Inflammatory macrophage (primary cell): ENCODE results near the gene NUFIP1.
"Not testable (repeated sequence)": the region's sequence is repeated elsewhere in the genome, so short reads cannot be mapped to it uniquely, and the experiment has no call there.

Experiments
- DNase-seq, 2 donors: peaks; one replicate each; pipeline ENCODE4 v3.0.0-alpha.2; 2020 to 2022

The NUFIP1 gene

DNA sequence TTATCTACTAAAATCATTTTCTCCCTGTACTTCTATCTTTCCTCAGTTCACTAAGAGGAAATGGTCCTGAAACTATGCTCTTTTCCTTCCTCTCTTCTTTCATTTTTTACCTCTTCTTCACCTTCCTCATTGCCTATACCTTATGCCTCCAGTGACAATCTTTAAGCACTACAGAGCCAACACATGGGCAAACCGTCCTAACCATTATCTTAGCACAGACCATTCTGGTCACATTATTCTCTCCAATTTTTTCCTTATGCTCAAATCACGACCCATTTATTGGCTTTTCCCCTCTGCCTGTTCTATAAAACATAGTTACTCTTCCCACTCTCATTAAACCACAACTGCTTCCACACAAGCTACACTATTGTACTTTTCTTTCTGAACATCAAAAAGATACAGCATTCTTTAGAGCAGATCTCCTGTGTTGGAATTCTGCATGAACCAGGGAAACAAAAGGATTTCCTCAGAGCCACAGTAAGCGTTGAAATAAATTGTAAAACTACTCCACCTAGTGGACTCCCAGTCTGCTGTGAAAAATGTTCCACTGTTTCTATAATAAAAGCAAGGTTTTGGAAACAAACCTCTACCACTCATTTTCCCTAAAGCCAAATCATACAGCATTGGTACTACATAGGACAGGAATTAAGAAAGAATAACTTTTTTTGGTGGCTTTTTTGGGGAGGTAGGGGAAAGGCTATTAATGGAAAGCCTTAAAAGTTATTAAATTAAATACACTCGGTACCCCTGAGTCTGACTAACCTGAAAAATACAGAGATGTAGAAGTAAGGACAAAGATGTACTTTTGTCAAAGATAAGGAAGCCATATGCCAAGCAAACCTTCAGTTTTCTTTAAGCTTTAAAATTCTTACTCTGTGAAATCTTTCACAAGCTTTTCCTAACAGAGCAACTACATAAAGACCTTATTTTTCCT lies 19.5 kb downstream of the NUFIP1 start:
- peak; percentile 38 to 45 for DNase-seq

GRCh38 chr13:44968434-44968815 lies 20.8 kb downstream of the NUFIP1 start:
- no peak for DNase-seq

DNA sequence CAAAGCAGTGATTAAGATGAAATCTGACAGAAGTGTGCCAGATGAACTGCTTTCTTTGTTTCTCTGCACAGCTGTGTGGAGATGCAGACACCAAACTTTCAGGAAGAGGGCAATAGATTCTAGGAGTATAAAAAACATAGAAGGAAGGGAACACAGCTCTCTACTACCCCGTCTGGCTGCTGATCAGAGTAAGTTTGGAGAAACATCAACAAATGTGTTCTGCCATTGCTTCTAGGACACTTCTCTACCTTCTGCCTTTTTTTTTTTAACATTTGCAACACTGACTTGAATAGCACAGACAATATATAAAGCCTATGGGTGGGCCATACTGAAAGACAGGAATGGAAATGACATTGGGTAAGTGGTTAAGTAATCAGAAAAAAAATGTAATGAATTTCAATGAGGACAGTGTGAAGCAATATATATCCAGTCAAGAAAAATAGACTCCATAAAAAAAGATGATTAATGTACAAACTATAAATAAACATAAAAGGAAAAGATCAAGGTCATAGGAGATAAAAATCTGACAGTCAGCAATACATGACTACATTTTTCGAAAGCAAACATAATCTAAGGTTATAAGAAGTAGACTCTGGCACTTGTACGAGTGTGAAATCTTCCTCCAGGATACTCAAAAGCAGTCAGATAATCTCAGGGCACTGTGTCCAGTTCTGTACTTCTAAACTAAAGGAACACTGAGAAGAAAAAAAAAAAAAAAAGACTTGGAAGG lies 21.4 kb downstream of the NUFIP1 start:
- no peak for DNase-seq

DNA sequence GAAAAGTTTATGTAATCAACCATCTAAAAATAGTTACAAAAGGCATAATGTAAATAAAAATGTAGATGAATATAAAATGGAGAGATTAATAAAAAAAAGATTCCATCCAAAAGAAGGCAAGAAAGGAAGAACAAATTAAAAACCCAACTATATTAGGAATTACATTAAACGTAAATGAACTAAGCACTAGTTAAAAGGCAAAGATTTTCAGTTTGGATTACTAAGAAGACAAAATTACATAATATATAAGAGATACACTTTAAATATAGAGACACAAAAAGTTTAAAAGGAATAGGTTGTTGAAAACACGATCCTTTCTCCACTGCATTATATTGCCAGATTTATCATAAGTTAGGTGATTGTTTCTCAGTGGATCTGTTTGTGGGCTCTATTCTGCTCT lies 27.3 kb downstream of the NUFIP1 start:
- DNase-seq = no peak

DNA sequence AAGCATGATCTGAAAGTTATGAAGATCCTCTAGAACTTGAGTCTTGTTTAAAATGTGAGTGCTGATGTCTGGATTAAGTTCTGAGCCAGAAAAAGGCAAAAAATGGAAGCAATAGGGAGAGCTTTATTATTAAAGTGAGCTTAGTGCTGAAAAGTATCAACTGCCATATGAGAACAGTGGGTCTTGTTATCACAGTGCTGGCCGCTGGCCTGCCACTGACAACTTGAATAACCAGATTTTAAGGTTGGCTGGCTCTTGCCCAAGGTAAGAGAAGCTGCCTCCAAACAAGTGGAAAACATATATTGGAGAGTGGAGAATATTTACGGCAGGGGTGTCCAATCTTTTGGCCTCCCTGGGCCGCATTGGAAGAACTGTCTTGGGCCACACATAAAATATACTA lies 33.9 kb downstream of the NUFIP1 start:
- no peak for DNase-seq

- DNase-seq = no peak
Observed at GRCh38 chr13:44954224-44954623, 35.0 kb downstream of the NUFIP1 start.

DNA sequence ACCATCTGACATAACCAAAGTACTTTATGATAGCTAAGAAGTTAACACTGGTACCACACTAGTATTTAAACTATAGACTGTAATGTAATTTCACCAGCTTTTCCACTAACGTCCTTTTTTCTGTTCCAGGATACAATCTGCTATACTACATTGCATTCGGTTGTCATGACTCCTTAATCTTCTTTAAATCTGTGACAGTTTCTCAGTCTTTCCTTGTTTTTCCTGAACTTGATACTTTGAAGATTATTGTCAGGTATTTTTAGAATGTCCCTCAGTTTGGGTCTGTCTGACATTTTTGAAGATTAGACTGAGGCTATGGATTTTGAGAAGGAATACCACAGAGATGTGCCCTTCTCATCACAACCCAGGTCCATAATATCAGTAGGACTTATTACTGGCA lies 36.6 kb downstream of the NUFIP1 start:
- no peak for DNase-seq

DNA sequence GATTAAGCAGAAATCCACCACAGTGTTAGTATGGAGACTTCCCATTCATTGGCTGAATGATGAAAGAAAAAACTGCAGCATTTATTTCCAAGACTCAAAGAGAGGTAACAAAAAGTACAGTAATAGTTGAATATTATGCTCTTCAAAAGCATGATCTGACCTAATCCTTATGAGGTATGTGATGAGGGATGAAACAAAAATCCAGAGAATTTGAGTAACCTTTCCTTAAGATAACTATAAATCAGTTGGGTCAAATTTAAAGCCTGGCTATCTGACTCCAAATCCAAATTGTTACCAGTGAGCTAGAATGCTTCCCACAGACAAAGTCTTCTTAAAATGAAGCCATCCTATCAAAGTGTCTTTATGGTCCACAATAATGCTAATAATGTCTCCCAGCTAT lies 38.1 kb downstream of the NUFIP1 start:
- no peak for DNase-seq

- not testable (repeated sequence) for DNase-seq
Observed at GRCh38 chr13:44943411-44943810, 45.9 kb downstream of the NUFIP1 start.

DNA sequence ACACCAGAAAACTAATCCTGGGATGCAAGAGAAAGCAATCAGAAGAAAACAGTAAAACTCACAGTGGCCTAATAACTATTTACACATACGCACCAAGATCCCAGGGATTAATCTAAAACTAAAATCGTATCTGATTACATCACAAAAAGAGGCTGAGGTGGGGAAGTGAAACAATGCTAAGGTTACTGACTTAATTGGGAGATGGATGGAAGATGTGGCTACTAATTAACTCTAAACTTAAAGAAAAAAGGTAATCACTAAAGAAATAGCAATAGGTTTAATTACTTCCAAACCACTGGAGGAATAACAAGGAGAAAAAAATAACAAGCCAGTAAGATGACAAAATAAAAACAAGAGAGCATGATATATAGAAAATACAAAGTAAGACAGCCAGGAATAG lies 50.4 kb downstream of the NUFIP1 start:
- no peak for DNase-seq

DNA sequence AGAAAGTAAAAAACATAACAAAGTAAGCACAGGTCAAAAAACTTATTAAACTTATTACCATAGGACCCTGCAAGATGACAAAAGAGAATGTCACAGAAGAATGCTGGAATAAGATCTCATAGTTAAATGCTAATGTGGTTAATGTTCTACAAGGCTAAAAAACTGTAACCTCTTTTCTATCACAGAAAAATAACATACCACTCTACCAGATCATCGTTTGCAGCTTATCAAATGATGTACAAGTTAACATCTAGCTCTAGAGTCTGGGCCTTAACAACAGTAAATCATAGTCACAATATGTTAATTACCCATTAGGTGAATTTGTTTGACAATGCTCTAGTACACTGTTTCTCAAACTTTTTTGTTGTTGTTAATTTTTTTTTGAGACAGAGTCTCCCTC lies 53.0 kb downstream of the NUFIP1 start:
- DNase-seq = no peak

DNA sequence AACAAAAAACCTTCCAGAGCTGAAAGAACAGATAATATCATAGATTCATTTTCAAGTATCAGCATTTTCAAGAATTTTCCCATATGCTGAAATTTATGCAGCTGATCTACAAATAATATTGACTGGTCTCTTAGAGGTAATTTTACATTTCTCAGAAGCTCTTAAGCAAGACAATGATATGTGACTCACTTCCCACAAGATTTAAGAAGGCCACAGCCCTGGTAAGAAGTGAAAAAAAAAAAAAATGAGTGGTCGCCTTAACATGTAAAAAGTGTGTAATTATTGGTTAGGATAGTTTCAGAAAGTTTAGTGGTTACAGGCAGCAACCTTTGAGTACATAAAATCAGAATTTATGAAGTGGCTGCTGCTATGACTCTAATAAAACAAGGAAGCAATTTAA lies 54.5 kb downstream of the NUFIP1 start:
- peak; percentile 2 to 26 for DNase-seq

GRCh38 chr13:44932850-44933251 lies 56.4 kb downstream of the NUFIP1 start:
- peak; percentile 47 to 55 for DNase-seq

GRCh38 chr13:44932171-44932849 lies 57.0 kb downstream of the NUFIP1 start:
- no peak for DNase-seq

DNA sequence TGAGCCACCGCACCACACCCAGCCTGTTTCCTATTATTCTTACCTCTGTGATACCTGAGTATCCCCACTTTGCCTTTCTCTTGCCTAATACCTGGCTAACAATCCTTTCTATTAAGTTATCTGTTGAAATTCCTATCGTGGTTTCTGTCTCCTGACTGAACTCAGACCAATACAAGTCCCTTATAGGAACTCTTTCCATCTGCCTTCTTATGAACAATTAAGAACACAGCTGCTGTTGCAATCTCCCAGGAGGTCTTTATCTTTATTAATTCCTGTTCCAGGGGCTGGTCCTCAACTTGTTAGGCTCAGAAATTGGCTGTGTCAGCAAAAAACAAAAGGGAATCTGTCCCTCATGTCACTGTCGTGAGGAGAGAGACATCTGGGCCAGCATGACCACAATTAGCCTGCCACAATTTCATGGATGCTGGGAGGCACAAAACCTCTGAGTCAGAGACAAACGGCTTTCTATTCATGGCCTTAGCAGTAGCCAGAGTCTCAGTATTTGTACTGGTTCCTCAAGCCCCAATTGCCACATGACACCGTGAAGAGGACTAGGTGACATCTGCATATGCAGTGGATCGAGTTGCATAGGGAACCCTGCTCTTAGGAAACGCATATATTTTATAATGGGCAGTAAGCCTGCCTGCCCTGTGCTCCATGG lies 58.2 kb downstream of the NUFIP1 start:
- peak in 1 of 2 donors; percentile 3 for DNase-seq

GRCh38 chr13:44930280-44930679 lies 59.0 kb downstream of the NUFIP1 start:
- DNase-seq = no peak

GRCh38 chr13:44929692-44930091 lies 59.6 kb downstream of the NUFIP1 start:
- no peak for DNase-seq

DNA sequence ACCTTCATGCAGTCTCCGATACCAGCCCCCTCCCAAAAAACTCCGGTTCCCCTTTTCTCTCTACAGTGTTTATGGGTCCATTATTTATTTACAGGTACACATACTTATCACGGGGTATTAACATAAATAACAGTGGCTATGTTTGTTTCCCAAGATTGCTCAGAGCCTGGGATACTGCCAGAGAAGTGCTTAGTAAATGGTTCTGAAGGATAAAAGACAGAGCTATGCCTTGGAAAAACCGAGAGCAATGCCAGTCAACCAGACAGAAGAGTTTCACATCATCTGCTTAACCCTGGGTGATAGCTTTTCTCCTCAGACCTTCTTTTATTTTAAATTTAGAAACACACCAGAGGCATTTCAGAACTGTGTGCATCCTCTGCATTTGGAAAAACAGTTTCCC lies 61.3 kb downstream of the NUFIP1 start:
- DNase-seq = no peak

- peak in 1 of 2 donors; percentile 21 for DNase-seq
Observed at GRCh38 chr13:44921931-44922758, 67.1 kb downstream of the NUFIP1 start.

DNA sequence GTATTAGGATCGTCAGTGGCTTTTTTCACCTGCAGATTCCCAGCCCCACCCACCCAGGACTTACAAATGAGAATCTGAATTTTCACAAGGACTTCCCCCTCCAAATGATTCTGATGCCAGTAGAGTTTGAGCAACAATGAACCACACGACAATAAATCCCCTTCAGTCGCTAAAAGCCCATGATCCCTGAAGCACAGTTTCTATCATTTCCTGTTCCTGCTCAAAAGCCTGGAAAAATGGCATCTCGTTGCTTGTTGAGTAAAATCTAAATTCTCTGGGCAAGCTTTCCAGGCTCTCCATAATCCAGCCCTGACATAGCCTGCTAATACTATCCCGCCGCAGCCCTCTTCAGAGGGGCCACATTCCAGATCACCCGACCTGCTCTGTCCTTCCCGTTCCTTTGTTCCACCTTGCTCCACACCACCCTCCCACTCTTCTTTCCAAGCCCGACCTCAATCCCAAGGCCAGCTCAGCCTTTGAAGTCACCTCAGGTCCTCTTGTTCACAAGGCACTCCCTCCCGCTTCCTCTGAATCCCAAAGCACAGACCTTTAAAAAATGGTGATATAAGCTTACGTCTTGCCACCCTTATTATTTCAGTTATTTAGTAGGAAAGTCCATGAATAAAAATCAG lies 67.9 kb downstream of the NUFIP1 start:
- DNase-seq = no peak

DNA sequence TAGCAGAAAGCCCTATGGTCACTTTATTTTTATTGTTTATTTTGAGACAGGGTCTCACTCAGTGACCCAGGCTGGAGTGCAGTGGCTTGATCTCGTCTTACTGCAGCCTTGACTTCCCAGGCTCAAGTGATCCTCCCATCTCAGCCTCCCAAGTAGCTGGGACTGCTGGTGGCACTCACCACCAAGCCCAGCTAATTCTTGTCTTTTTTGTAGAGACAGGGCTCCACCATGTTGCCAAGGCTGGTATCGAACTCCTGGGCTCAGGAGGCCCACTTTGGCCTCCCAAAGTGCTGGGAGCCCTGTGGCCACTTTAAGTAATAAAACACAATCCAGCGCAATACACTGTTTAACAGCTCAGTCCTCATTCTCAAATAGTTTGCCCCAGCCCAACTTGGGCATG lies 69.3 kb downstream of the NUFIP1 start:
- no peak for DNase-seq
